MV-4-11 (cell line): ENCODE measurements around the gene CABLES1.
A peak's percentile ranks its signal among the peaks of the same experiment; 100 is the strongest.
"Not testable (repeated sequence)": the region's sequence is repeated elsewhere in the genome, so short reads cannot be mapped to it uniquely, and the experiment has no call there.

Experiments used
- DNase-seq: peaks from one replicate; lab custom pipeline; 2025; lab: John Stamatoyannopoulos, UW

Gene CABLES1

DNA sequence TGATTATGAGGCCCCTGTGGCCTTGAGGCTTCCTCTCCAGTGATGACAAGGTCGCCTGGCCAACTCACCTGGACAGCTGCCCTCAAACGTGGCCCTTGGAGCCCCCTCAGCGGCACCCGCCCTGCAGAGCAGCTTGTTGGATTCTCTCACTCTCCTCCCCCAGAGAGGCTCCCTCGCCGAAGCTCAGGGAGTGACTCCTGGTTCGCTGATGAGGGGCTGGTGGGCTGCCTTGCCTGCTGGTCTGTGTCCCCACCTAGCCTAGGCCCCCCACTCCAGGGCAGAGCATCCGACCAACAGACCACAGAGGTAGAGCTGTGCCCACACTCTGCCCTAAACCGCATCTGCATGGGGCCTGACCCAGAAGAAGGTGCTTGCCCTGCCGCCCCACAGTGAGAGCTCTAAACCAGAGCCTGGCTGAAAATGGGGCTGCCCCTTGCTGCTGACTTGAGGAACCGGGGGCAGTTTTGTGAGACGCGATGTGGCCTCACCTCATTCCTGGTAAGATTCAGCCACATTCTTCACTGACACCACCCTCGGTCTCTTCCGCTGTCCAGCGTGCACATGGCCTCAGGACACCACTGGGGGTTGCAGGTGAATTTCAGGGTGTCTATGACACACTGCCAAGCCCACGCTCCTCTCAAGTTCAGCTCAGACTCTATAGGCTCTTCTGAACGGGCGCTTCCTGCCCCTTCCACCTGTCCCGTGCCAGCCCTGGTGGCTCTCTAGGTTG, 131.6 kb downstream of the CABLES1 start:
- no peak for DNase-seq

DNA sequence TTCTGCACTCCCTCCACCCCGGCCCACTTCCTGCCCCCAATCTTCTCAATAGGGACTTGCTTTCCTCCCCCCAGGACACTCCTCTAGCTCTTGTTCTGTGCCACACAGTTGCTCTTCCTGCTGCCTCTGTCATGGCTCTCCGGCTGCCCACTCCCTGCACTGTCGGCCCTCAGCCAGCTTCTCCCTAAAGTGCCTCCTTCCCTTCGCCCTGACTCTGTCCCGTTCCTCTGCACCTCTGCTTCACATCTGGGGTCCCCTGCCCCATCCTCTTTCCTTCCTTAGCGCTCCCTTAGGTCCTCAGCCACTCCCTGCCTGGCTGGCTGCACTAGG, 132.1 kb downstream of the CABLES1 start:
- no peak for DNase-seq

DNA sequence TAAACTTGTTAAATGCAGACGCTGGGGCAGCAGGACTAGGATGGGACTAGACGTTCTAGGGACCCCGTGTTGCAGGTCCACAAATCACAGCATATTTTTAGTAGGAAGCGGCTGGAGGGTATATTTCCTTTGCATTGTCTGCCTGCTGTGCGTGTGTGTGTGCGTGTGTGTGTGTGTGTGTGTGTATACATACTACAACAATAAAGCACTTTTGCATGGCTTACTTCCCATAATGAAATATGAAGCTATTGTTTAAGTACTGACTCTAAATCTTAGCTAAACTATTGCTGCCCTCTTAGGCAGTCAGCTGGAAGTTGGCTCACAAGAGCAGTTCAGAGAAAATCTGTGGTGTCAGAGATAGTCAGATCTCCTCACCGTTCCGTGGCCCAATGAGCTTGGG, 133.4 kb downstream of the CABLES1 start:
- DNase-seq = no peak

- not testable (repeated sequence) for DNase-seq
Observed at GRCh38 chr18:23269068-23269467, 133.8 kb downstream of the CABLES1 start.

DNA sequence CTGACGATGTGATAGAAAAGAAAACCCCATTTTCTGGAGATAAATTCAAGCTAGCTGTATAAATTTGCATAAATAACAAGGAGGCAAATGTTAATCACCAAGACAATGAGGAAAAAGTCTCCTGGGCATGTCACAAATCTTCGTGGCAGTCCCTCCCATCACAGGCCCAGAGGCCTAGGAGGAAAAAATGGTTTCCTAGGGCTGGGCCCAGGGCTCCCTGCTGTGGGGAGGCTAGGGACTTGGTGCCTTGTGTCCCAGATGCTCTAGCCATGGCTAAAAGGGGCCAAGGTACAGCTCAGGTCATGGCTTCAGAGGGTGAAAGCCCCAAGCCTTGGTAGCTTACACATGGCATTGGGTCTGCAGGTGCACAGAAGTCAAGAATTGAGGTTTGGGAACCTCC, 134.6 kb downstream of the CABLES1 start:
- no peak for DNase-seq

- peak; percentile 21 for DNase-seq
Observed at GRCh38 chr18:23270986-23271680, 135.8 kb downstream of the CABLES1 start.

DNA sequence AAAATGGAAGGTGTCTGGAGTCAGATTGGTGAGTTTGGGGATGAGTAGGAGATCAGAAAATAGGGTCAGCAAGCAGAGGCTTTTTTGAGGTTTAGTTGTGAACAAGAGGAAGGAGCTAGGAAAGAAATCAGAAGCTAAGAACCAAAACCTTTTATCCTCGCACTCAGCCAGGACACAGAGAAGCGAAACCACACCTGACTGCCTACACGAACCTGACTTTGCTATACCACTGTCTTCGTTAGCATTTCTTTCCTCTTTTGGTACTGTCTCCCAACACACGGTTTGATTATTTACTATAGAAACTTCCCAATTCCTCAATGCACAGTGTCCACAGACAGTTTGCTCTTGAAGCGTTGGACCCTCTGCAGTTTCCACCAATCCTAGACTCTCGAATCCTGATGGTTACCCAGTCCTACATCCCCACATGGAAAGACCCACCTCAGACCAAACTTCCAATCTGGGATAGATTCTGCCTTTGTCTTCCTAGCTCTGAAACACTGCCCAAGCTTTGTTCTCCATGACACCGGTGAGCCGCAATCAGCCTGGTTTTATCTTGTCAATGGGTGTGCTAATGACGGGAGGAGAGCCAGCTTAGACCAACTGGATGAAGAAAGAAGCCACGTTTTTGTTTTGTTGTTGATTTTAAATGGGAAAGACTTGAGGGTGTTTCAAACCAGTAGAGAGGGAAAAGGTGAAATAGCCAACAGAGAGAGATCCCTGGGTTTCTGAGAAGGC, 137.4 kb downstream of the CABLES1 start:
- DNase-seq = no peak

- DNase-seq = no peak
Observed at GRCh38 chr18:23273443-23273966, 138.2 kb downstream of the CABLES1 start.

DNA sequence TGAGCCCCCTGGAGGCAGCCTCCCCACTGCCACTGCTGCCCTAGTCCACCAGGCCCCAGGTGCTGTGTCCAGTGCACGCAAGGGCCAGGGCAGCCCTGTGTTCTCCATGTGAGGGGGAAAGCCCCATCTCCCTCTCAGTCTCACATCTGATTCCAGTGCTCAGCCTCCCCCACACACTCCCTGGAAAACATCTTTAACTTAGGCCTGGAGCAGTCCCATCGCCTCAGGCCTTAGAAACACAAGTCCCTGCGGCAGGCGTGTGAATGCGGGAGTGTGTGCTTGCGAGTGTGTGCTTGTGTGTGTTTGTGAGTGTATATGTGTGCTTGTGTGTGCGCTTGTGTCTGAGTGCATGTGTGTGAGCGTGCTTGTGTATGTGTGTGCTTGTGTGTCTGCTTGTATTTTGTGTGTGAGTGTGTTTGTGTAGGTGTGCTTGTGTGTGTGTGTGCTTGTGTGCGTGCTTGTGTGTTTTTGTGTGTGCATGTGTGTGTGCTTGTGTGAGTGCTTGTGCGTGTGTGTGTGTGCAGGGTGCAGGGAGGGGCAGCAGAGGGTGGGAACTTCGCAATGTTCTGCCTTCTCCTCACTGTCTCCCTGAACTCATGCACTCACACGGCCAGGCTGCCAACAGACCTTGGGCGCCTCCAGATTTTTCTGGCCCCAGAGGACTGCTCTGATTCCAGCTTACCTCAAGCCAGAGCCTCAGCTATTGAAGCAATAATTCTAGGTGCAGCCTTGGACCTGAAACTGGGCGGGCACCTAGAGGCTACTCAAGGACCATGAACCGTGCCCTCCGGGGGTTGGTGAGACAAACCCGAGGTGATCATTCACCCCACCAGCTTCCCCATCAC, 139.6 kb downstream of the CABLES1 start:
- DNase-seq = no peak

DNA sequence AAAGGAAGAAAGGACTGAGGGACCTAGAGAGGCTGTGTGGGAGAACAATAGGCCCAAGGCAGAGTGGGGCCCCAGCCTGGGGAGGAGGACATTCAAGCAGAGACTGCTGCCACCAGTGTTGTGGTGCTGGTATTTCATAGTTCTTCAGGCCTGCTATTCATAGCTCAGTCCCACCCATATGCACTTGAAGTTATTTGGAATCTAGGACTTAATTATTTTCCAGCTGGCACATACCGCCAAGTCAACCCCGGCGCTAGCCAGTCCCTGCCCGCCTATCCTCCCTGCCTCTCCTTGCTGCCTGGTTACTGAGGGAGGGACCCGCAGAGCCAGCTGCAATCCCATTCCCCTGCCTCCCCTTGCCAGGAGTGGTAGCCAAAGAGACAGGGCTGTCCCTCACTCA, 141.2 kb downstream of the CABLES1 start:
- DNase-seq = no peak

DNA sequence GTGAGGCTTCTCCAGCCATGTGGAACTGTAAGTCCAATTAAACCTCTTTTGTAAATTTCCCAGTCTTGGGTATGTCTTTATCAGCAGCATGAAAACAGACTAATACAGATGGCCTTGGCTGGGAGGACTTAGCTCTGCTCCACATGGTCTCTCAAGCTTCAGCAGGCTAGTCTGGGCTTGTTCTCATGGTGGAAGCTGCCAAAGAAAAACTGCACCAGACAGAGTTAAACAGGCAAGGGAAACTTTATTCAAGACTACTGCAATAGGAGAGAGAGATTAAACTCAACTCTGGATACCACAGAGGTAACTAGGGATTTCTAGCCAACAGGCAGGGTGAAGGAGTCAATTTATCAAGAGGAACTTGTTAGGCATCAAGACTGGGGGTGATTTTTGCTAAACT, 142.1 kb downstream of the CABLES1 start:
- DNase-seq = no peak

- DNase-seq = no peak
Observed at GRCh38 chr18:23279931-23280330, 144.6 kb downstream of the CABLES1 start.

DNA sequence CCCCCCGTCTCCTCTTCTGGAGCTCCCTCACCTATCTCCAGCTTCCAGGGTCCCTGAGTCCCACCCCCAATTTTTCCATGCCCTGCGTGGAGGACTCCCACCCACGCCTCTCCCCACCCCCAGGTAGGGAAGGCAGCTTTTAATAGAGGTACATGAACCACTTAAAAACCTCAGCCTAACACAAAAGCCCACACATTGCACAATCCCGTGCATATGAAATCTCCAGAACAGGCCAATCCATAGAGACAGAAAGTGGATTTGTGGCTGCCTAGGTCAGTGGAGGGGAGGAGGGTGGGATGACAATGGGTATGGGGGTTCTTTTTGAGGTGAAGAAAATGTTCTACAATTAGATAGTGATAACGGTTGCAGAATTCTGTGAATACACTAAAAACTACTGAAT, 145.6 kb downstream of the CABLES1 start:
- DNase-seq = no peak

DNA sequence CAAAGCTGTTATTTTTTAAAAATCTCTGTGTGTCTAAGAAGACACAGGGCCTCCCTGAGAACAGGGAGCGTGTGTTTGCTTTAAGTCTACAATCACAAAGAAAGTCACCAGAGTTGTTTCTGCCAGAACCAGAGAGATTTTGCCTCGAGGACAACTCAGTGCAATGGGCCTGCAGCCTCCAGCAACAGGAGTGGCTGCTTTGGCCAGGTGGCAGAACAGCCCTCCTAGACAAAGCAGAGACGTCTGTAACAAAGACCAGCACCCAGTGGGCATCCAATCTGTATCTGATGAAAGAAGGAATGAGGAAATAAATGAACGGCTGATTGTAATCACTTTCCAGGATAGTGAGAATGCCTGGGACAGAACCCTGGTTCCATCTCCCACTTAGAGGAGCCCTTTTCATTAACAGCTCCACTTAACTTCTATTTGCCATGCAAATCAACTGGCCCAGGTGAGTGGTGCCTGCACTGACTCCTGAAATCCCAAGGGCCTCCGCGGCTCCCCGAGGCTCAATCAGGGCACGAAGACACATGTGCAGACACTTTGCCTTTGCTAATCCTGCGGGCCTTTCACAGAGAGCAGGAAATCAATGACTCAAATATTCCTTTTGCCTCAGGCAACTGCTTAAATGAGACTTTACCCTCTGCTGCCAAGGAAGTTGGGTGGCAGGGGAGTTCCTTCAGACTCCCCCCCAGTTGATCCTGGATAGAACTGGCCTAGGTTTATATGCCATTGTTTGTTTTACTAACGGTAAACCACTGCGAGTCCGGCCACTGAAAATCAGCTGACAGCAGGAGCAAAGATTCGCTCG, 146.5 kb downstream of the CABLES1 start:
- no peak for DNase-seq

- DNase-seq = no peak
Observed at GRCh38 chr18:23282437-23282781, 147.1 kb downstream of the CABLES1 start.

- no peak for DNase-seq
Observed at GRCh38 chr18:23283916-23284430, 148.7 kb downstream of the CABLES1 start.

- DNase-seq = no peak
Observed at GRCh38 chr18:23284629-23285028, 149.3 kb downstream of the CABLES1 start.

DNA sequence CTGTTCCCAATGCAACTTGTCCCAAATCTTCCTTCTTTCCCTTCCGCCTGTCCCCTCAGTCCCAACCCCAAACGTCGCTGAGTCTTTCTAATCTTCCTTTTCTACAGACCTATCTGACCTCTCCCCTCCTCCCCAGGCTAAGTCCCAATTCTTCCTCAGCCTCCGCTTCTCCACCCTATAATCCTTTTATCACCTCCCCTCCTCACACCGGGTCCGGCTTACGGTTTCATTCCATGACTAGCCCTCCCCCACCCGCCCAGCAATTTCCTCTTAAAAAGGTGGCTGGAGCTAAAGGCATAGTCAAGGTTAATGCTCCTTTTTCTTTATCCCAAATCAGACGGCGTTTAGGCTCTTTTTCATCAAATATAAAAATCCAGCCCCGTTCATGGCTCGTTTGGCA, 150.3 kb downstream of the CABLES1 start:
- DNase-seq = not testable (repeated sequence)

DNA sequence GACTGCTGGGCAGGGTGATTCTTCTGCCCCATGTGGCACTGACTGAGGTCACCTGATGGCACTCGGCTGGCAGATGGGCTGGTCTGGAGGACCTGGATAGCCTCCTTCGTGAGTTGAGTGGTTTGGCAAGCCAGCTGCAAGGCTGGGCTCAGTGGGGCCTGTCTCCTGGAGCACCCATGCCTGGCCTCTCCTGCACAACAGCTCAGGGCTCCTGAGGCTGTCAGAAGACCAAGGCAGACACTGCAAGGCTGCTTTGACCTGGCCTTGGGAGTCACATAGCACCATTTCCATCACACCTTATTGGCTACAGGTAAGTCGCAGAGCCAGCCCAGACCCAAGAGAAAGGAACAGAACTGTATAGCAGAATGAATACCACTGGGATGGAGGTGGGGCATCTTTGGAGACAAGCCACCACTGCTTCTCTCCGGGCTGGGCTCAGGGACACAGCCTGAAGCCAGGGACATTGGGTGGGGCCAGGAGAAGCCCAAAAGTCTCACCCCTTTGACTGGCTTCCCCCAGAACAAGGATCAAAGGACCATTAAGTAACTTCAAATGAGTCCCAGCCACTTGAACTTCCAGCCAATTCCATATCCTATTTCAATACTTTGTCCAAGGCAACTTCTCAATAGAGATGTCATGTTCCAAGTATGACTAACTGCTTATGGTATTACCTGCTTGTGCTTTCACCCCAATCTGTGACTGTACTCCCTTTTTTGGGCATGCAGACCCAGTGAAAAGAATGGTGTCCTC, 156.3 kb downstream of the CABLES1 start:
- no peak for DNase-seq

GRCh38 chr18:23300231-23300805, 165.0 kb downstream of the CABLES1 start:
- DNase-seq = no peak
